ENCODE data around the gene TMEM144.
"Not testable (repeated sequence)": the region's sequence is repeated elsewhere in the genome, so short reads cannot be mapped to it uniquely, and the experiment has no call there.

Gene TMEM144

DNA sequence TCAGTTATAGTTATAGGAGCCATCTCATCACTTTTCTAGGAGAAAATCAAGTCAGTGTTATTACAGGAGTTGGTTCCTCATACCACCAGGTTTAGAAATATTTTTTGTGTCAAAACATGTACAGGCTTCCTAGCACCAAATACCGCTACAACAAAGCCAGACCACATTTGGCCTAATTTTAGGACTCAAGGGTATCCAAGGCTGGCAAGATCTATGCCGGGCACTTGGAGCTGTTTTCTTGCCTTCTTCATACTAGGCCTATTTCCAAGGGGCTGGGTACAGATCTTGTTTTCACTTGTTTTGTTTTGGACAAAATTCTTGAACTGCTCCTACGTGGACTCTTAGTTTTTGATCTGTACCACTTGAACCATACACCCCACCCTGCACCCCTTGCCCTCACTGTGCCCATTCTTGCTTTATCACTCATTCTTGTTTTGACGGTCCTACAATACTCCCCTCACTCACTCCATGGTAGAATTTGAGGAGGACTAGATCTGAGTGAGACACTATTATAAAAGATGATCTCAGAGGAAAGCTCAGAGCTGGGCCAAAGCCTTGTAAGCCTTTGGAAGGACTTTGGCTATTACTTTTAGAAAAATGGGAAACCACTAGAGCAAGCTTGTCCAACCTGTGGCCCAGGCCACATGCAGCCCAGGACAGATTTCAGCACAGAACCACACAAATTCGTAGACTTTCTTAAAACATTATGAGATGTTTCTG lies 17.7 kb upstream of the TMEM144 start:
- no peak for DNase-seq

DNA sequence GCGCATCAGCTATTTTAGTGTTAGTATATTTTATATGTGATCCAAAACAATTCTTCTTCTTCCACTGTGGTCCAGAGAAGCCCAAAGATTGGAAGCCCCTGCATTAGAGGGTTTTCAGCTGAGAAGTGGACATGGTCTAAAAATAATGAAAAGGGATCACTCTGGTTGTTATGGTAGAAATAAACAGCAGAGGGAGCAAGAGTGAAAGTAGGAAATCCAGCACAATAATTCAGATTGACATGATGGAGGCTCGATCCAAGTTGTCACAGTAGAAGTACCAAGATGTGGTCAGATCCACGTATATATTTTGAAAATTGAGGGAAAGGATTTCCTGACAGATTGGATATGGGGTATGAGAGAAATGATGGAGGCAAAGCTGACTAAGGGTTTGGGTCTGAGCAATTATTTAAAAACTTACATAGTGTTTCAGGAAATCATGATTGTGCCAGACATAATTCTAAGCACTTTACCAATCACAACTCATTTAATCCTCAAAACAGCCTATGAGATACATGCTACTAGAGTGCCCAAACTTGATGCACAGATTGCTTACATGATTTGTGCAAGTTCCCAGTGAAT lies 17.0 kb upstream of the TMEM144 start:
- no peak for DNase-seq

DNA sequence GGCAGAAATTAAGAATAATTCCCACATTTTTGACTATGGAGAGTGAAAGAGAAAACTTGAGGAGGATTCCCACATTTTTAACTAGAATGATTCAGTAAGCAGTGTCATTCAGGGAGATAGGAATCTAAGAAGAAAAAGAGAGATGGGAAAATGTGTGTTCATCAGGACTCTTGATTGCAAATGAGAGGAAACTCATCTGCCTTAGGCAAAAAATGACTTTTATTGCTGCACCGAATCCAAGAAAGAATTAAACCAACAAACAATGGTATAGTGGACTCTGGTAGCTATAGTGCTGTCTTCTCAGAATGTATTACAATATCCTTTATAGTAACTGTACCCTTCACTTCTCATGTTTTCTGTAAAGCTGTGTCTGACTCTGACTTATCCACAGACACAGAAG lies 15.0 kb upstream of the TMEM144 start:
- DNase-seq: no peak

DNA sequence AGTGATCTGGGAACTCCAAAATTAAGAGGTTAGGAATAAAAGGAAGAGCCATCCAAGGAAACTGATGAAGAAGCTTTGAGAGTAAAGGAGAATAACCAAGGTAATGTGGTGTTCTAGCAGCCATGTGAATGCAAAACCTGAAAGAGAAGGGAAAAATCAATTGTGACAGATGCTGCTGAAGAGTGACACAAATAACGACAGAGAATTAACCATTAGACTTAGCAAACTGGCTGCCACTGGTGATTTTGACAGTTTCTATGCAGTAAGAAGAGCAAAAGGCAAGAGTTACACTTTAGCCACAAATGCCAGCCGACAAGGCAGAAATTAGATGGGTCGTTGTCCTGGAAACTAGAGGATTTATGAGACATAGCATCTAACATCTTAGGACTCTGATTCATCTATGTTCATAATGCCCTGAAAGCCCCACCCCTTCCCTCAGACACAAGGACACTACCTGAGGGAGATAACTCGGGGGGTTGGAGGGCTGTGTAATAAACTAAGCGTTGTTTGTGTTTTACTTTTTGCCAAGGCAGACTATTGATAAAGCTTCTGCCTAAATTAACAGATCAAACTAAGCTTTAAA lies 13.0 kb upstream of the TMEM144 start:
- DNase-seq: no peak

DNA sequence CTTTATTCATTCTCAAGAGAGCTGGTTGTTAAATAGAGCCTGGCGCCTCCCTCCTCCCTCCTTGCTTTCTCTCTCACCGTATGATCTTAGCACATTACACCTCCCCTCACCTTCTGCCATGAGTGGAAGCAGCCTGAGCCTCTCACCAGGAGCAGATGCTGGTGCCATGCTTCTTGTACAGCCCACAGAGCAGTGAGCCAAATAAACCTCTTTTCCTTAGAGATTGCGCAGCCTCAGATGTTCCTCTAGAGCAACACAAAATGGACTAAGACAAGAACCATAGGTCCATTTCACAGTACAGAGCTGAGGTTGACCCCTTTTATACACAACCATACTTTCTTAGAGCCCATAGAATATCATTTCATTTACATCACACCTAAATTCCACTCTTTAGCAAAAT lies 10.1 kb upstream of the TMEM144 start:
- DNase-seq: no peak

DNA sequence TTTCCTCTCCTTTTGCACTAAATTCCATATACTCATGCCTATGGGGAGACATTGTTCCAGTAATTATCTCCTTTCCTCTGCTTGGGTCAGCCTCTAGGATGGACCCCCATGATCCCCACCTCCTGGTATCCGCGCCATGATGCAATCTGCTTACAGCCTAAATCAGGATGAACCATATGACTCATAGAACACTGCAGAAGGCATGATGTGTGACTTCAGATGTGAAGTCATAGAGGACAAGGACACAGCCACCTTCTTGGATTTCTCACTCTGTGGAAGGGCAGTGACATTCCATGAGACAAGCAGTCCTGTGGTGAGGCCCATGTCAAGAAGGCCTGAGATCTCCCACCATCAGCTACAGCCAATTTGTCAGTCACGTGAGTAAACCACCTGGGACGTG lies 9.0 kb upstream of the TMEM144 start:
- DNase-seq: no peak

DNA sequence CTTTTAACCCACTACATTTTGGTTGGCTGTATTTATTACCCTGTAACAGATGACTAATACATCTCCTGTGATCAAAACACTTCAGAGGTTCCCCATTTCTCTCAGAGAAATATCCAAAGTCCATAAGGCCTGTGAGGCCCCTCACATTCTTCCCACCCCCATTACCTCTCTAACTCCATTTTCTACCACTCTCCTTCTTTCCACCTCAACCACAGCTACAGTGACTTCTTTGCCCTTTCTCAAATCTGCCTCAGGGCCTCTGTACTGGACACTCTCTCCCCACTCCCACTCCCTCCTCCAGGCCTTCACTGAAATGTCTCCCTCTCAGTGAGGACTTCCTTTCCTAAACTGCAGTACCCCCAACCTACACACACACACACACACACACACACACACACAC lies 8.4 kb upstream of the TMEM144 start:
- no peak for DNase-seq

DNA sequence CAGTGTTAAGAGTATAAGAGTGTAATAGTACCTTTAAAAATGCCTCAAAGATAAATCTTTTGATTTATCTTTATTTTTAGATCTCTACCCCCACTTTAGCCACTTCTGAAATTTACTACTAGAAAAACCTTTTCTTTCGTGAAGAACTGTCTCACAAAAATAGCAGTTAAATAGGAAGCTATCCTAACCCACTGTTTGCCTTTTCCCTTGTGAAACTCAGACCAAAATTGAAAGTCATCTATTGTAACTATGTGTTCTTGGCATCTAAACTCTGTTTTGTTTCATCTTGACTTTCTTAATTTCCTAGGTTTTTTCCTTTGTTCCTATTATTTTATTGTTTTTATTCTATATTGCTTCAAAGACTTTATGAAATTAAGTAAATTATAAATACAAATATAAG lies 7.8 kb upstream of the TMEM144 start:
- no peak for DNase-seq

DNA sequence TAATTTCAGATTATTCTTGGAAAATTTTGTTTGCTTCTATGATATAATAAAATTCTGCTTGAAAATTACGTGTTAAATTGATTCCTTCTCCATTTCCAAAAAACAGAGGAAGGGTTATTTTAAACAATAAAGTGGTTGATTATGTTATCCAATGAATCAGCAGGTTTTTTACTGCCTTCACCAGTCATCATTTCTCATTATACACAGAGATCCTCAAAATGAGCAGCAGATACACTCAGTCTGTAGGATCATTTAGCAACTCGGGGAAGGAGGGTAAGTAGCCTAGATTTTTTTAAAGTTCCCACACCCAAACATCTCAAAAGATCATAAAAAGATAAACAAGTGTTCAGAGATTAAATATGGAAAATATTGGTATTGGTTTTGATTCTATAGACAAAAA lies 6.8 kb upstream of the TMEM144 start:
- no peak for DNase-seq

DNA sequence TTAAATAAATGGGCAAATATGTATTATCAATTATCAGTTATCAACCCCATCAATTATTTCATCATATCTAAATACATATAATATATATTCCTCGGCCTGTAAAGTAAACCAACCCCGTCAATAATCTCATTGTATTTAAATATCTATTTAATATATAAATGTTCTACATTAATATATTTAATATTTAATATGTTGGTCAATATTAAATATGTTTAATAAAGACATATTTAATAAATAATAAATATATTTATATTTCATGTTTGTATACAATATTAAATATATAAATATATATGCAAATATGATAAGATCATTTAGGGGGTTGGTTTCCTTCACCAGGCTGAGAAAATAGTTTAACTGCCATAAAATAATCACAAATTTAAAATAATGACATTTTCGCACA lies 6.4 kb upstream of the TMEM144 start:
- DNase-seq: no peak

DNA sequence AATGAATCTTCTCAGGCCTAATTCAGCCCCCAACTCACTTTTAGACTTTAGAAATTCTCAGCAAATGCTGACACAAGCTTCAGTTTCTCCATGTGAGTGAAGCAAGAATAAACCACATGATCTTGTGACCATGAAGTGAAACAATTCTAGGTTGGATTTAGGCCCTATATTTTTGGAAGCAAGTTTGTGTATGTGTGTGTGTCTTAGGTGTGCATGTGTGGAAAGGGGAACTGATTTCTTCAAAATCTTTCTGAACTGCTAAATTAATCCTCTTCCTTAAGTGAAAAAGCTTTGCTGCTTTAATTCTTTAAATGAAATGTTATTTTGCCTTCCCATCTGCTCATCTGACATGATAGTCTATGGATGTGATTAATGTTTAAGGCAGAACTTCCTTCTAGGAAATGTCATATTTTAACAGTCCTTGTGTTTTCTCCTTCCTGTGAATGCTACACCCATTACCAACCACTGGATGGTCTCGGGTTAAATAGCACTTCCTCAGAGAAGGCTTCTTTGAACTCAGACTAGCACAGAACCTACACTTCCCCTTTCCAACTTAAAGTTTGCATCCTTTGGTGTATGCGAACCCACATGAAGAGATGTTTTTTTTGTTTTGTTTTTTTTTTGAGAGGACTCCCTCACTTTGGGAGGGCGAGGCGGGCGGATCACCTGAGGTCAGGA lies 1.2 kb upstream of the TMEM144 start:
- DNase-seq: no peak

DNA sequence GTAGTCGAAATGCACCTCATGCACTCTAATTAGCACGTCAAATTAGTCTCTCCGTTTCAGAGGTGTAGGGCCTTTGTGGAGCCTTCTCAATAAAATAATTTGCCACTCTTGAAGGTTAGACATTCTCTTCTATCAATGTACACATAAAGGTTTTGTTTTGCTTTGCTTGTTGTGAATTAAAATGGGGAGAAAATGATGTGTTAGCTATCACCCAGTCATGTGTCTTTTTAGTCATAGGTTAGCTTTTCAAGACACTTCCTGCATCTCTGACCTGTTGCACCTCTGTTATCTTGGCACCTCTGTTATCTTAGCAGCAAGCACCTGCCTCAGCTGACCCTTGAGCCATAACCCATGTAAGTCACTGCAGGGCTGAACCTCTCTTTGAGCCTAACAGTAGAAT lies 936 bp downstream of the TMEM144 start:
- no peak for DNase-seq

DNA sequence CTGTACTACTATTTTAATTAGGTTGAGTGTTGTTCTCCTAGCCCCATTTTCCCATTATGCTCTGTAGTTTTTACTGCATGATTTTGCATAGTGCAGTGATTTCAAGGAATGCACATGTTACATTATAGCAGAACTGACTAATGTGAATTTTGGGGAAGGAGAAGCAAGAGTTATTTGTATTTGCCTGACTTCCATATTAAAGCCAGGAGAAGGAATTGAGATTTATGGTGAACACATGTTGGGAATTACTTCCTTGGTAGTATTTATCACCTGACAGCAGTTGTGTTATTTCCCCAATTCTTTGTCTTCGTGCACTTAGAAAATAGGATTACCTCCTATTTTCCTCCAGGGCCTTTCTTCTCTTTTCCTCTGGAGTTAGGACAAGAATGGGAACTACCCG lies 3.2 kb downstream of the TMEM144 start:
- DNase-seq: no peak

DNA sequence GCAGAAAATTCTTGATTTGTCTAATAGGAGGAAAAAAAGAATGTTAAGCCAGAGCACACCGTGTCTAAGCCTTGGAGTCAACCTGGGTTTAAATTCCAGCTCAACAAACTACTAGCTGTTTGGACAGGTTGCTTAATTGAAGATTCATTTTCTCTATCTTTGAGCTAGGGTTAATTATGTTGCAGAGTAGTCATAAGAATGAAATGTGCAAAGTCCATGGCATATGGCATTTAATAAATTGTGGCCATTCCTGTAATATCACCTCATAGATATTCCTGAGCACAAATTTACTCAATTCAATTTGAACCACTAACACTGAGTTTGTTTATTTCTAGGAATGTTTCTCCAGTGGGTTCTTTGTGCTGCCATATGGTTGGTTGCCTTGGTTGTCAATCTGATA lies 4.6 kb downstream of the TMEM144 start:
- no peak for DNase-seq

DNA sequence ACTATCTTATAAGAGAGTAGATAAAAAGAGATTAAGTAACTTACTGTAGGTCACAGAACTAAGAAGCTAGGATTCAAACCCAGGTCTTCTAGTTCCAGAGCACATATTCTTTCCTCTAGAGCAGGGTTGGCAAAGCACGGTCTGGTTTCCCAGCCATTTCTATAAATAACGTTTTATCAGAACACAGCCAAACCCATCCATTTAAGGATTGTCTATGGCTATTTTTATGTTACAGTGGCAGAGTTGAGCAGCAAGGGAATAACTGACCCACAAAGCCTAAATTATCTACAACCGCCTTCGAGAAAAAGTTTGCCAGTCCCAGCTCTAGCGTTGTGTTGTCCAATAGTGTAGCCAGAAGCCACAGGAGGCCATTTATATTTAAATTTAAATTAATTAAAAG lies 7.5 kb downstream of the TMEM144 start:
- DNase-seq: no peak

DNA sequence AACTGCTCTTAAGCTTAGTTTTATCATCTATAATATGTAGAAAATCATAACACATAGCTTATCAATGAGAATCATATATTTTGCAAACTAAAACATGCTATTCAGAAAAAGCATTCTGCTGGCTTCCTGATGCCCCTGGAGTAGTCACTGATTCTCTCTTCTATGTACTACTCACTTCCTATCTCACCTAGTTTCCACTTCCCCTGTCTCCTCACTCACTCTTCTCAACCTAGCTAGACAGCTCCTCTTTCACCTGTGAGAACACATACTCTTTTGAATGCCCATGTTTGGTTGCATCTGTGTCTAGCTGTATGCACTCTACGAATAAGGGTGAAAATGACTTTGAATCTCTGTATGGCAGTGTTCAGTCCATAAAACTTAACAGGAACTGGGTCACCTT lies 9.3 kb downstream of the TMEM144 start:
- DNase-seq: no peak

DNA sequence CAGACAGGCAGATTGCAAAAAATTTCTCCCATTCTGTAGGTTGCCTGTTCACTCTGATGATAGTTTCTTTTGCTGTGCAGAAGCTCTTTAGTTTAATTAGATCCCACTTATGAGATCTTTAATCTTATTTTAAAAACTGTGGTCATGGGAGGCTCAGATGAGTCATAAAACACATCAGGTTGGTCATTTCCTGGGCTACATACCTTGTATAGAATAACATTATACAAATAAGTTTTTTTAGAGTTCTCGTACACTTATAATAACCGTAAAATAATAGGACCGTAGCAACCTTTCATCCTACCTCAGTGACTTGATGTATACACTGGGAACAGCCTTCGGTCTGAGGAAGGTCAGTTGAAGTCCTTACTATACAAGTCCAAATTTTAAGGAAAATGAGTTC lies 14.0 kb downstream of the TMEM144 start:
- not testable (repeated sequence) for DNase-seq

DNA sequence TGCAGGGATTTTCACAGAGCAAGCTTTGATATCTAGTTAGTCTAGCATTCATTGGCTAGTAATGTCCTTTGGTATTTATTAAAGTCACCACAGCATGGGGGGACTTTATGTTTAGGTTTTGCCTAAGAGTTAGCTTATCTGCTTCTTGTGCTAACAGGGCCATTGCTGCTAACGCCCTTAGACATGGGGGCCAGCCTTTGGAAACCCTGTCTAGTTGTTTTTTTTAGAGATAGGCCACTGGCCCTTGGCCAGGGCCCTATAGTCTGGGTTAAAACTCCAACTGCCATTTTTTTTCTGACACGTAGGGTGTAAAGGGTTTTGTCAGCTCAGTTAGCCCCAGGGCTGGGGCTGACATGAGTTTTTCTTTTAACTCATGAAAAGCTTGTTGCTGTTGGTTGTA lies 14.7 kb downstream of the TMEM144 start:
- not testable (repeated sequence) for DNase-seq

DNA sequence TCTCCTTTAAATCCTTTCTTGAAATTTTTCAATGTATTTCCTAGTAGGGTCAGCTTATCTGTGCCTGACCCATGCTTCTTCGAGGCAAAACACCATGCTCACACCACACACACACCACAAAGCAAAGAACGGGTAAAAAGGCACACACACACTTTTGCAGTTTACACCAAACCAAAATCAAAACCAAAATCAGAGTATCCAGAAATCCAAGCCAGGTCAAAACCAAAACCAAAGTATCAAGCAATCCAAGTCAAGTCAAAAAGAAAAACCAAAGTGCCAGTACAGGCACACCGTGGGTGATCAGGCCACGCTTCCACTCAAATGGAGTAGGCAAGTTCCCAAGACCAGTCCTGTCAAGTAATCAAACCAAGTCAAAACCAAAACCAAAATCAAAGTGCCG lies 17.6 kb downstream of the TMEM144 start:
- not testable (repeated sequence) for DNase-seq

DNA sequence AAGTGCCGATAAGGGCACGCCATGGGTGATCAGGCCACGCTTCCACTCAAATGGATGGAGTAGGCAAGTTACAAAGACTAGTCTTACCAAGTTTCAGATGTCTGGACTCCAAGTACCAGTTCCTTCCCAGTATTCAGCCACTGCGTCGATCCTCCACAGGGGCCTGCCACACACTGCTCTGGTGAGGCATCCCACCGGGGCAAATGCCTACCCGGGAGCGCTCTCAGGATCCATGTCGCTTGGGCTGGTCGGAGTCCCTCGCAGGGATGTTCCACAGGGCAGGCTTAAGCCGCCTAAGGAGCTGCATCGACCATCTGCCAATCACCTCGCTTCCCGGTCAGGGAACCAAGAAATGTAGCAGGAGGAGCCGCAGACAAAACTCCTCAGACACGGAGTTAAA lies 18.1 kb downstream of the TMEM144 start:
- DNase-seq: not testable (repeated sequence)

DNA sequence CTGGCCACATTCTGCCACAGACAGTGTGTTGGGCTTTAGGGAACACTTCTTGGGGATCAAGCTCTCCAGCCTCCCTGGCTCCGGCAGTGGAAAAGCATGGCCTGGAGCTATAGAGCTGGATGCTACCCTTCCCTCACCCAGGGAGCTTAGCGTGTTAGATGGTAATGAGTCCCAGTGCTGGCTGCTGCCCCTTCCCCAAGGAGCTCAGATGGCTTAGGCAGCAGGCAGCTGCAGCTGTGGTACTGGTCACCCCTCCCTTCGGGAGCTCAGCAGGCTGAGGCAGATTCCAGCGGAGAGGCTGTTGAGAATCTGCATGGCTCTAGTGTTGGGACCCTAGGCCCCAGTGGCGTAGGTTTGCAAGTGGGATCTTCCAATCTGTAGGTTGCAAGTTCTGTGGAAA lies 19.5 kb downstream of the TMEM144 start:
- DNase-seq: no peak

DNA sequence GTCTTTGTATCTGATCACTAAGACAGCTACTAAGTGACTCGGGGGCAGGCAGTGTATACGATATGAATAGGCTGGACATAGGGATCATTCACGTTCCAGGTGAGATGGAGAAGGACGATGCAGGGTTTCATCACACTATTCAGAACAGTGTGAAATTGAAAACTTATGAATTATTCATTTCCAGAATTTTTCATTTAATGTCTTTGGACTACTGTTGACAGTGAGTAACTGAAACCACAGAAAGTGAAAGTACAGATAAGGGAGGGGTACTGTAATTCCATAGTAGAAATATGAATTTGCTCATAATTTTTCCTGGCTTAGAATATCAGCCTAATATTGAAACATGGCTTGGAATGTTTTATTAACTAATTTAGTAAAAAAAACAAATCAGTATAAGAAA lies 24.4 kb downstream of the TMEM144 start:
- no peak for DNase-seq

DNA sequence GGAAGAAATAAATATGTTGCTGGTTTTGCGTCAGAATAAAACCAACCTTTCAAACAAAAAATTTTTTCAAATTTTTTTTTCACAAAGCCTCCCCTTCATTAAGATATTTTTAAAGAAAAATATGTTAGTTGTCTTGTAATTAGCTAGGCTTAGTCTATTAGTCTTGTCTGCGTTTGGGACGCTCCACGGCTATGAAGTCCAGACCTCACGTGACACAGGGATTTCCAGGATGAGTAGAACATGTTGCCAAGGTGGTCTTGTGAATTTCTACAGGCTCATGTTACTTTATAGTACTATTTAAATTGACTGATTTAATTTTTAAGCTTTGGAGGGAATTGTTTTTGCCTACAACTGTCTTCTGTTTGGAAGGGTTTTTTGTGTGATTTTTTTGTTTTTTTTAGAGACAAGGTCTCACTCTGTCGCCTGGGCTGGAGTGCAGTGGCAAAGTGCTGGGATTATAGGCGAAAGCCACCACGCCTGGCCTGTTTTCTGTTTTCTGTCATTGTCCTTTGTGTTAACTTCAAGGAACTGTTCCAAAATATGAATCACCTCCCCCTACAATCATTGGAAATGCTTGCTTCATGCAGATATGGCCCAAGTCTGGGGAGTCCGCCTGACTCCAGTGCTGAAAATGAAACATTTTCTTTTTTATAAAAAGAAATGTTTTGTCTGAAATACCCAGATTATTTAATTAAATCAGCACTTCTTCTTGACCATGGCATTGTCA lies 26.2 kb downstream of the TMEM144 start:
- no peak for DNase-seq

DNA sequence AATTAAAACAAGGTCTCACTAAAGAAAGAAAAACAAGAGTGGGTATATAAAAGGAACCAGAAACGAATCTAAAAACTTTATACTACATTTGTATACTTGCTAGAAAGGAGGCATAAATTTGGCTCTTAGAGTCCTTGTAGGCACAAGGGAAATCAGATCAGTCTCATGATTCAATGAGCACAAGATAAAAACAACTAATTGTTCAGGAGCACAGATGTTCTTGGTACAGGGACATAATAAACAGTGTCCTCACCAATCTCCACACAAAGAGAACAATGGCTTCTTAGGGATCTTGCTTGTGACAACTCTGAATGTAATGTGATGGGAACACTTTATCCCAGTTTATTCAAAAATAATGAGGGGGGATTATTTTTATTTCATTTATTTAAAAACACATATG lies 28.3 kb downstream of the TMEM144 start:
- no peak for DNase-seq
